GM23338 (cell line): Measurements from ENCODE around the gene FLNB. TPM values are rescaled to one million over a fixed set of nuclear protein-coding genes. Genes with fewer than 3 reads are reported as not detected.

Source experiments
- ATAC-seq: fragments of 200-7000 bp; cut with Tn5 transposase; 3 replicates; pipeline ENCODE4 v1.9.1; 2020
- DNase-seq: peaks from one replicate; pipeline ENCODE4 v3.0.0-alpha.2; 2015; ENCODE audit warnings: low spot score
- H2AFZ ChIP-seq: fragments of 200-600 bp; sonication (generic); 2 replicates; pipeline ENCODE4 v1.8.0; 2016; ENCODE audit warnings: antibody characterized with exemption, mild to moderate bottlenecking, moderate library complexity
- H3F3A ChIP-seq: fragments of 200-600 bp; sonication (generic); replicated peaks from 2 replicates; pipeline ENCODE4 v1.8.0; 2017; ENCODE audit warnings: antibody characterized with exemption, mixed run types, low read depth
- H3K27ac ChIP-seq: fragments of 200-600 bp; sonication (generic); 2 replicates; pipeline ENCODE4 v1.6.1; 2016; ENCODE audit warnings: low read depth
- H3K27me3 ChIP-seq: fragments of 200-600 bp; sonication (generic); 2 replicates; pipeline ENCODE4 v1.8.0; 2016; ENCODE audit warnings: mild to moderate bottlenecking, mixed run types, moderate library complexity; ENCODE audit not compliant: insufficient read depth
- H3K36me3 ChIP-seq: fragments of 200-600 bp; sonication (generic); 2 replicates; pipeline ENCODE4 v1.8.0; 2016; ENCODE audit warnings: mild to moderate bottlenecking; ENCODE audit not compliant: insufficient read depth
- H3K4me1 ChIP-seq: fragments of 200-600 bp; sonication (generic); 2 replicates; pipeline ENCODE4 v1.8.0; 2016; ENCODE audit warnings: mild to moderate bottlenecking, moderate library complexity; ENCODE audit not compliant: insufficient read depth
- H3K4me2 ChIP-seq: fragments of 200-600 bp; sonication (generic); 2 replicates; pipeline ENCODE4 v1.7.1; 2017; ENCODE audit warnings: mixed run types
- H3K4me3 ChIP-seq: fragments of 200-600 bp; sonication (generic); 2 replicates; pipeline ENCODE4 v1.6.1; 2016; ENCODE audit warnings: mixed run types
- H3K79me2 ChIP-seq: fragments of 200-600 bp; sonication (generic); replicated peaks from 2 replicates; pipeline ENCODE4 v1.8.0; 2017; ENCODE audit warnings: mild to moderate bottlenecking; ENCODE audit not compliant: insufficient read depth
- H3K9me2 ChIP-seq: fragments of 200-600 bp; sonication (generic); 2 replicates; pipeline ENCODE4 v1.8.0; 2017; ENCODE audit not compliant: insufficient read depth
- H4K20me1 ChIP-seq: fragments of 200-600 bp; sonication (generic); replicated peaks from 2 replicates; pipeline ENCODE4 v1.8.0; 2017; ENCODE audit warnings: mild to moderate bottlenecking; ENCODE audit not compliant: insufficient read depth
- H3K27ac Mint-ChIP-seq: 2 replicates; pipeline ENCODE4 v1.8.0; 2020; ENCODE audit warnings: inconsistent platforms, mild to moderate bottlenecking, moderate library complexity, mixed read lengths
- H3K27me3 Mint-ChIP-seq: 3 replicates; pipeline ENCODE4 v1.8.0; 2022; ENCODE audit warnings: low read depth, mild to moderate bottlenecking, moderate library complexity, mixed read lengths, inconsistent platforms; ENCODE audit not compliant: insufficient read depth, poor library complexity
- H3K36me3 Mint-ChIP-seq: 3 replicates; pipeline ENCODE4 v1.8.0; 2021; ENCODE audit warnings: low read depth, mild to moderate bottlenecking, inconsistent platforms, moderate library complexity, mixed read lengths
- H3K4me1 Mint-ChIP-seq: 3 replicates; pipeline ENCODE4 v1.8.0; 2020; ENCODE audit warnings: mild to moderate bottlenecking, inconsistent platforms, mixed read lengths
- H3K4me3 Mint-ChIP-seq: 3 replicates; pipeline ENCODE4 v1.8.0; 2021; ENCODE audit warnings: moderate library complexity, mild to moderate bottlenecking, inconsistent platforms, mixed read lengths
- H3K9me3 Mint-ChIP-seq: 3 replicates; pipeline ENCODE4 v1.8.0; 2020; ENCODE audit warnings: moderate library complexity, mild to moderate bottlenecking, inconsistent platforms, mixed read lengths
- EZH2 ChIP-seq: fragments of 200-600 bp; sonication (generic); IDR thresholded peaks from one replicate; pipeline ENCODE4 v1.8.0; 2017; ENCODE audit warnings: antibody characterized with exemption, mild to moderate bottlenecking, low read depth; ENCODE audit not compliant: unreplicated experiment
- JUNB ChIP-seq: IDR thresholded peaks from one replicate; pipeline ENCODE4 v1.6.1; 2016; ENCODE audit warnings: antibody characterized with exemption; ENCODE audit not compliant: unreplicated experiment
- NANOG ChIP-seq: IDR thresholded peaks from 2 replicates; pipeline ENCODE4 v1.6.1; 2016; ENCODE audit warnings: antibody characterized with exemption, borderline replicate concordance
- POLR2AphosphoS5 ChIP-seq: IDR thresholded peaks from 2 replicates; pipeline ENCODE4 v1.6.1; 2016; ENCODE audit warnings: antibody characterized with exemption, low read depth
- STAT1 ChIP-seq: IDR thresholded peaks from one replicate; pipeline ENCODE4 v1.6.1; 2016; ENCODE audit warnings: antibody characterized with exemption; ENCODE audit not compliant: unreplicated experiment
- ZNF114 ChIP-seq: fragments of 250-450 bp; sonication (Bioruptor Pico); IDR thresholded peaks from 2 replicates; pipeline ENCODE4 v1.5.0; 2020; ENCODE audit warnings: mild to moderate bottlenecking, moderate library complexity
- polyA plus RNA-seq: library from polyadenylated mRNA; unstranded; fragments of >200 nt; fragmentation: Nextera tagmentation; extraction: Ambion mirVana; gene quantifications from 2 replicates; pipeline ENCODE4 v1.2.1, GENCODE V29; 2016
- total RNA-seq: library from RNA; depleted of rRNA; stranded (reverse); fragments of >200 nt; shearing (Covaris generic); gene quantifications from 2 replicates; pipeline ENCODE4 v1.2.3, GENCODE V29; 2014
- TF ChIP-seq, protein P1 (sequence below): IDR thresholded peaks from one replicate; pipeline ENCODE4 v1.6.1; 2018; ENCODE audit warnings: antibody characterized with exemption; ENCODE audit not compliant: unreplicated experiment
- TF ChIP-seq, protein P2 (sequence below): IDR thresholded peaks from 2 replicates; pipeline ENCODE4 v1.6.1; 2016; ENCODE audit warnings: antibody characterized with exemption

Gene FLNB
- total and polyA plus RNA-seq, 2 experiments from 2014 or later: 39.7 to 179 TPM

DNA sequence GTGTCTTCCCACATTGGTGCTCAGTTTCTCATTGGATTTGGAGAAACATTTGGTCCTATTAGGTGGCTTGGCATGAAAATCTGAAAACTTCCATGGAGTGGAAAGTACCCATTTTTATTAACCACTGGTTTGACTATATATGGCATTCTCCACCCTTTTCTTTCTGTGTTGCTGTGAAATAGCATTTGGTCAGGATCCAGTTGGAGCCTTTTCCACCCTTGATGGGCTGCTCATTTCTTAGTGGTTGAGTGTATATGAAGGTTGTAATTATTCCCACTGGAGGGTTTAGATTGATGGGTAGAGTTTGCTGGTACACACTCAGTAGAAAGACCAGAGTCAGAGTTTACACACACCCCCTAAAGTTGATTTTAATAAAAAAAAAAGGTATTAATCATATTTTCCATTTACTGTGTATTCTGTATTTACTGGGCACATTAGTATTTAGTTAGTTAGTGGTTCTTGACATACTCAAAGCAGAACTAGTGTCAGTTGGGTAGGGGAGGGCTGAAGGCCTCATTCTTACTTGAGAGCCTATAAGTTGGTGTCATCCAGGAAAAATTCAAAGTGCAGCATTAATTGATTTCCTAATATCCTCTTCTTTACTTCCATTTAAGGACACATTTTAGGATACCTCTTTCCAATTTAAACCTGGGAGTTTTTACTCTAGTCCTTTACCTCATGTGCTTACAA lies 69.5 kb downstream of the FLNB start:
- H2AFZ ChIP-seq: no peak overlapping the region
- peaks cover 26% of the 10 kb centered on the region for H3K36me3 ChIP-seq
- peaks cover 8% of the 10 kb centered on the region; the same call in 1 of the 2 replicates for H3K4me1 ChIP-seq
- Mint-ChIP-seq H3K27ac (no peak overlapping the region; the same call in 1 of the 2 replicates), H3K9me3 (no peaks in the 10 kb centered on the region), H3K4me3 (no peak overlapping the region), H3K4me1 (peaks cover 11% of the 10 kb centered on the region), H3K27me3 (peaks cover 2% of the 10 kb centered on the region), H3K36me3 (peaks cover 33% of the 10 kb centered on the region)
- peaks cover 59% of the 10 kb centered on the region for H3K79me2 ChIP-seq
- no peaks in the 10 kb centered on the region for H3K27me3 ChIP-seq
- TF ChIP-seq EZH2 (no peak), ZNF114 (CRISPR knock-in tag) (no peak)
- H3K9me2 ChIP-seq: no peaks in the 10 kb centered on the region
- no peaks in the 10 kb centered on the region for H3F3A ChIP-seq
- DNase-seq (no peak), ATAC-seq (no peak)
- H3K4me3 ChIP-seq: no peak overlapping the region
- H4K20me1 ChIP-seq: peaks cover 16% of the 10 kb centered on the region
- H3K4me2 ChIP-seq: no peak overlapping the region
- H3K27ac ChIP-seq: no peak overlapping the region

DNA sequence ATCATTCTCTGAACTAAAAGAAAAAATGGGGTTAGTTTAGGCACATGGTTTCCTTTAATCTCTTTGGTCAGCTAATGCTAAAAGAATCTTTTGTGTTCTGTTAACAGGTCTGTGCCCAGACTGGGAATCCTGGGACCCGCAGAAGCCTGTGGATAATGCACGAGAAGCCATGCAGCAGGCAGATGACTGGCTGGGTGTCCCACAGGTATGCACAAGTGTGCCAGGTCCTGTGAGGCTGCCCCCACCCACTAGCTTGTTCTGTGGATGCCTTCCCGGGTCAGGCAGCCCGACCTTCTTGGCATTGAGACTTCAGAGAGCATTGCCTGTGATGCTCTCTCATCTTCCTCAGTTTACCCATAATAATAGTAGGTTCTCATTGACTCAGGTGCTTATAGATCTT lies 70.4 kb downstream of the FLNB start:
- Mint-ChIP-seq H3K4me1 (peaks cover 13% of the 10 kb centered on the region), H3K36me3 (peaks cover 33% of the 10 kb centered on the region), H3K9me3 (no peaks in the 10 kb centered on the region), H3K4me3 (no peak overlapping the region), H3K27ac (no peak overlapping the region), H3K27me3 (peaks cover 2% of the 10 kb centered on the region)
- Histone ChIP-seq H2AFZ (no peak overlapping the region), H3K79me2 (peaks cover 50% of the 10 kb centered on the region), H3F3A (no peaks in the 10 kb centered on the region), H3K4me1 (peaks cover 8% of the 10 kb centered on the region; the same call in 1 of the 2 replicates), H4K20me1 (peaks cover 16% of the 10 kb centered on the region), H3K4me3 (no peak overlapping the region), H3K36me3 (peaks cover 26% of the 10 kb centered on the region), H3K27me3 (no peaks in the 10 kb centered on the region), H3K27ac (no peak overlapping the region), H3K9me2 (no peaks in the 10 kb centered on the region), H3K4me2 (no peak overlapping the region)
- TF ChIP-seq EZH2 (no peak), STAT1 (no peak), NANOG (no peak)
- TF ChIP-seq, protein P1, sequence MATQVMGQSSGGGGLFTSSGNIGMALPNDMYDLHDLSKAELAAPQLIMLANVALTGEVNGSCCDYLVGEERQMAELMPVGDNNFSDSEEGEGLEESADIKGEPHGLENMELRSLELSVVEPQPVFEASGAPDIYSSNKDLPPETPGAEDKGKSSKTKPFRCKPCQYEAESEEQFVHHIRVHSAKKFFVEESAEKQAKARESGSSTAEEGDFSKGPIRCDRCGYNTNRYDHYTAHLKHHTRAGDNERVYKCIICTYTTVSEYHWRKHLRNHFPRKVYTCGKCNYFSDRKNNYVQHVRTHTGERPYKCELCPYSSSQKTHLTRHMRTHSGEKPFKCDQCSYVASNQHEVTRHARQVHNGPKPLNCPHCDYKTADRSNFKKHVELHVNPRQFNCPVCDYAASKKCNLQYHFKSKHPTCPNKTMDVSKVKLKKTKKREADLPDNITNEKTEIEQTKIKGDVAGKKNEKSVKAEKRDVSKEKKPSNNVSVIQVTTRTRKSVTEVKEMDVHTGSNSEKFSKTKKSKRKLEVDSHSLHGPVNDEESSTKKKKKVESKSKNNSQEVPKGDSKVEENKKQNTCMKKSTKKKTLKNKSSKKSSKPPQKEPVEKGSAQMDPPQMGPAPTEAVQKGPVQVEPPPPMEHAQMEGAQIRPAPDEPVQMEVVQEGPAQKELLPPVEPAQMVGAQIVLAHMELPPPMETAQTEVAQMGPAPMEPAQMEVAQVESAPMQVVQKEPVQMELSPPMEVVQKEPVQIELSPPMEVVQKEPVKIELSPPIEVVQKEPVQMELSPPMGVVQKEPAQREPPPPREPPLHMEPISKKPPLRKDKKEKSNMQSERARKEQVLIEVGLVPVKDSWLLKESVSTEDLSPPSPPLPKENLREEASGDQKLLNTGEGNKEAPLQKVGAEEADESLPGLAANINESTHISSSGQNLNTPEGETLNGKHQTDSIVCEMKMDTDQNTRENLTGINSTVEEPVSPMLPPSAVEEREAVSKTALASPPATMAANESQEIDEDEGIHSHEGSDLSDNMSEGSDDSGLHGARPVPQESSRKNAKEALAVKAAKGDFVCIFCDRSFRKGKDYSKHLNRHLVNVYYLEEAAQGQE: no peak
- DNase-seq (no peak), ATAC-seq (no peak)

DNA sequence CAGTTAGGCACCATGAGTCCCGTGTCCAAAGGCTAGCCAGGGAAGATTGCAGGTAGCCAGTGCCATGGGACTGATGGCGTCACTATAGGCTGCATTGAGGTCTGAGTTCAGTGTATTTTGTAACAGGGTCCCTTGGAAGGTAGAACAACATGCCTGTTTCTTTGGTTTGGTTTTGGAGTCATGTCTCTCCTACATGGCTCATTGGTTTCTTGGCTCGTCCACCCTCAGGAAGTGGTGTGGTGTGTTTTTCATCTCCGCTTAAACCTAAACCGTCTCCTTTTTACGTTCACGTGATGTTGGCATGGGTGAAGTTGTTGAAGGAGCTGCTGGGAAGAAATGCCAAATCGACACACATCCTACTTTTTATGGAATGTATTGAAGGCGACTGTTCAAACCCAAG lies 71.6 kb downstream of the FLNB start:
- Histone ChIP-seq H3K4me2 (no peak overlapping the region), H3K79me2 (peaks cover 43% of the 10 kb centered on the region), H2AFZ (no peak overlapping the region), H3K27me3 (no peaks in the 10 kb centered on the region), H3K4me3 (no peak overlapping the region), H3K36me3 (peaks cover 26% of the 10 kb centered on the region), H3F3A (no peaks in the 10 kb centered on the region), H3K4me1 (peaks cover 14% of the 10 kb centered on the region; the same call in 1 of the 2 replicates), H3K27ac (no peak overlapping the region), H4K20me1 (peaks cover 16% of the 10 kb centered on the region), H3K9me2 (no peaks in the 10 kb centered on the region)
- Mint-ChIP-seq H3K27me3 (peaks cover 2% of the 10 kb centered on the region), H3K27ac (no peak overlapping the region), H3K9me3 (no peaks in the 10 kb centered on the region), H3K4me1 (peaks cover 18% of the 10 kb centered on the region), H3K36me3 (peaks cover 33% of the 10 kb centered on the region), H3K4me3 (no peak overlapping the region)
- ATAC-seq (no peak), DNase-seq (no peak)
- TF ChIP-seq JUNB: no peak
- no peak for TF ChIP-seq POLR2AphosphoS5
- TF ChIP-seq ZNF114 (CRISPR knock-in tag): no peak
- TF ChIP-seq, protein P2, sequence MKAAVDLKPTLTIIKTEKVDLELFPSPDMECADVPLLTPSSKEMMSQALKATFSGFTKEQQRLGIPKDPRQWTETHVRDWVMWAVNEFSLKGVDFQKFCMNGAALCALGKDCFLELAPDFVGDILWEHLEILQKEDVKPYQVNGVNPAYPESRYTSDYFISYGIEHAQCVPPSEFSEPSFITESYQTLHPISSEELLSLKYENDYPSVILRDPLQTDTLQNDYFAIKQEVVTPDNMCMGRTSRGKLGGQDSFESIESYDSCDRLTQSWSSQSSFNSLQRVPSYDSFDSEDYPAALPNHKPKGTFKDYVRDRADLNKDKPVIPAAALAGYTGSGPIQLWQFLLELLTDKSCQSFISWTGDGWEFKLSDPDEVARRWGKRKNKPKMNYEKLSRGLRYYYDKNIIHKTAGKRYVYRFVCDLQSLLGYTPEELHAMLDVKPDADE: no peak
